ENCODE data around the gene KRTAP4-8.
"Not testable (repeated sequence)": the region's sequence is repeated elsewhere in the genome, so short reads cannot be mapped to it uniquely, and the experiment has no call there.

The KRTAP4-8 gene

GRCh38 chr17:41065016-41065689, 32.8 kb downstream of the KRTAP4-8 start:
- not testable (repeated sequence) for DNase-seq (ENCODE audit: low read depth)

DNA sequence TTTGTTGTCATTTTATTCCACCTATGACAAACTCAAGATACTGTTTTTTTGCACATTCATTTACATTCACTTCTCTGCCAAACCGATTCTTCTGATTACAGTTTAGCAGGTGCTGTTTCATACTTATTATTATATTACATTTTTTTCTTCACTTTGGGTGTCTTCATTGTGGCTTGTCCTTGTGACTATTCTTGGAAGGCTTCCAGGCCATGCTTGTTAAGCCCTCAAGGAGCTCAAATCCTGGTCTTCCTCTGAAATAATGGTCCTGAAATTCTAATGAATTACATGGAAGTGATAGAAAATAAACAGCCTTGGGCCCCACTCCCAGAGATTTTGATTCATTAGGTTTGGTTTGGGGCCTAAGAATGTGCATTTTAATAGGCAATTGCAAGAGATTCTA, 33.6 kb downstream of the KRTAP4-8 start:
- no peak for DNase-seq (ENCODE audit: low read depth)

DNA sequence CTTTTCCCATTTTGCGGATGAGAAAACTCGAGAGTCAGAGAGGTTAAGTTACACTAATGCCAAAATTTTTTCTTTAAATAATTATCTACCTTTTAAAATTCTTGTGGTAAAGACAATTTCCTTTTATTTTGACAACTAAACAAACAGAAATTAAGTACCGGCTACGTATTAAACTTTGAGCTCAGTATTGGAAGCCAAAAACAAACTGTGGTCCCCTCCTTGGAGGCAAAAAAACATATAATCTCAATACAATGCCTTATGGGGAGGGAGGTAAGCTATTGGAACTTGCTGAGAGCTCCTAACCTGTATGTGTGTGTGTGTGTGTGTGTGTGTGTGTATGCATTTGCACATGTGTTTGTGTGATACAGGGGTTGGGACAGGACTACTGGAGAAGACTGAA, 34.5 kb downstream of the KRTAP4-8 start:
- DNase-seq (ENCODE audit: low read depth) = no peak

DNA sequence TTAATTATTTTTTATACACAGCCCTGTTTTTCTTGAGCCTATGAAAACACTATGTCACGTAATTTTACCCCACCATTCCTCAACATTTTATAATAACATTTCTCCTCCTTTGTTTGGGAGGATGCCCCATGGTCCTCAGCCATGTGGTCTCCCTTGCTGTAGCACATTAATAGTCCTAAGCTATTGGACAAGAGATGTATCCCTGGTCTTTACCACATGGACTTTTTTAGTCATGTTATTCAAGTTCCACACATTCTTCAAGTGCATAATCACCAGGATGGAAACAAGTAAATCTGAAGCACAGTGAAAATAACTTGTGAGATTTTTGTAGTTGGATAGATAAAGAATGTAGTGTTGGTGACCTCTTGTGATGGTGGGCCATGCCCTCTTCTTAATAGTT, 36.0 kb downstream of the KRTAP4-8 start:
- DNase-seq (ENCODE audit: low read depth) = no peak

DNA sequence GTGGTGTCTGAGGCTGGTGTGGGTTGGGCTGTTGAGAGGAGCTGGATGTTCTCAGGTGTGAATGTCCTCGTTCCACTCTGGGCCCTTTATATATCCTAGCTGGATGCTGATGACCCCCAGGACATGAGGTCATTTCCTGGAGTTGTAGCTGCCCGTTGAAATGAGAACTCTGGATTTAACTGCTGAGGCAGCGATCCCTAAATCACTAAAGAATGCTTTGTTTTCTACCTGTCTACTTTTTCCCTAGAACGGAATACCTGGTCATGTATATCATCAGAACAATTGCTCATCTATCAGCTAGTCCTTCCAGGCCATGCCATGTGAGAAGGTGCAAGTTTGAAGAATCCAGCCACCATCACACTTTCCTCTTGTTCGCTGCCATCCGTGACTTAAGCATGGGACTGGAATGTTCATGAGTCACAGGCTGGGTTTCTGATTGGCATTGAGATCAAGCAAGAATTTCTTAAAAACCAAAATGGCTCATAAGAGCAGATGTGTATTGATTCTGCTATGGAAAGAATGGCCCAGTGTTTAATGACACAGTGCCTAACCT, 37.8 kb downstream of the KRTAP4-8 start, which contains the start of gene KRTAP2-3:
TSS of gene KRTAP2-3 (minus strand) at position 63 of the 553 bp plus-strand sequence. CDS start 64 bp downstream, outside the sequence.
- no peak for DNase-seq (ENCODE audit: low read depth)

- not testable (repeated sequence) for DNase-seq (ENCODE audit: low read depth)
These were observed 38.5 kb downstream of the KRTAP4-8 start for GRCh38 chr17:41059276-41060051.

DNA sequence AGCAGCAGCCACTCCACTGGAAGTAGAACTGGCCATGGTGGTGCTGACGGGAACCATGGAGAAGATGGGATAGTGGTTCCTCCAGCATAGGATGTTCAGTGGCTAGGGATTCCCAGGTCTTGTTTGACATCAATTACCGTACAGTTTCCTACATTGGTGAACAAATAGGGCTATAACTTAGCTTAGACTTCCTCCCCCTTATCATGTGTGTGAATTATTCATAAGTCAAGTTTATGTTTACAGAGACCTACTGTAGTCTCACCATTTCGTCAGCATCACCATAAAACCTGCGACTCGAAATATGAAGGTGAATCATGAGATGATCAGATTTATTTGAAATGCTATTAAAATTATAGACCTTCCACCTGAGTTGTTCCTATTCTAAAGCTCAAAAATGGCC, 39.2 kb downstream of the KRTAP4-8 start:
- no peak for DNase-seq (ENCODE audit: low read depth)

- DNase-seq (ENCODE audit: low read depth) = no peak
These were observed 40.4 kb downstream of the KRTAP4-8 start for GRCh38 chr17:41057547-41057946.

- DNase-seq (ENCODE audit: low read depth) = not testable (repeated sequence)
These were observed 42.8 kb downstream of the KRTAP4-8 start, which contains the start of gene KRTAP2-2 for GRCh38 chr17:41055130-41055529. KRTAP2-2 (minus strand) TSS chr17:41055230; CDS start chr17:41055211, 19 bp downstream.

DNA sequence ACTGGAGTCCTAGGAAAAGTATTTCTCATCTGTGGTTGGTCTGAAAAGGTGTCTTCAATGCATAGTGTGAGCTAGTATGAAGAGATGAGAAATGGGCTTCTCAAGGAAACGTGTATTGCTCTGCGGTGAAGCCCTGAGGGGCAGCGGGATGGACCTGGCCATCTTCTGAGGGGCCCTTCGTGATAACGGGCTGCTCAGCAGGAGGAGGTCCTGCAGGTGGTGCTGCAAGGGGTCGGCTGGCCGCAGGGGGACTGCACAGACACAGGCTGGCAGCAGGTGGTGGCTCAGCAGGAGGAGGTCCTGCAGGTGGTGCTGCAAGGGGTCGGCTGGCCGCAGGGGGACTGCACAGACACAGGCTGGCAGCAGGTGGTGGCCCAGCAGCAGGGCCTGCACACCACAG, 43.4 kb downstream of the KRTAP4-8 start:
- not testable (repeated sequence) for DNase-seq (ENCODE audit: low read depth)

DNA sequence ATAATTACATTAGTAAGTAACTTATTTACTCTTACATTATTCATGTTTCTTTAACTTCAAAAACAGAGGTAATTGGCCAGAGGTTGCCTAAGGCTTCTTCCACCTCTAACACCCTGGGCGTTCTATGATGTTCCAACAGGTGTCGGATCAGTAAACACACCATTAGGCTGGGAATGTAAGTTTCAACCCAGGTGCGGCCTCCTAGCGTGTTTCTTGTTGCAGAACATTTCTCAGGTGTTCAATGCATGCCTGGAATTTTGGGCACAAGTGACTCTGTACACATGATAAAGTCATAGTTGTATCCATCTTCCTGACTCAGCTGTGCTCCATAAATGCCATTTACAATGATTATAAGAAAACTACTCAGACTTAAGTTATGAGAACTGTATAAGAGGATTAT, 43.9 kb downstream of the KRTAP4-8 start:
- no peak for DNase-seq (ENCODE audit: low read depth)

DNA sequence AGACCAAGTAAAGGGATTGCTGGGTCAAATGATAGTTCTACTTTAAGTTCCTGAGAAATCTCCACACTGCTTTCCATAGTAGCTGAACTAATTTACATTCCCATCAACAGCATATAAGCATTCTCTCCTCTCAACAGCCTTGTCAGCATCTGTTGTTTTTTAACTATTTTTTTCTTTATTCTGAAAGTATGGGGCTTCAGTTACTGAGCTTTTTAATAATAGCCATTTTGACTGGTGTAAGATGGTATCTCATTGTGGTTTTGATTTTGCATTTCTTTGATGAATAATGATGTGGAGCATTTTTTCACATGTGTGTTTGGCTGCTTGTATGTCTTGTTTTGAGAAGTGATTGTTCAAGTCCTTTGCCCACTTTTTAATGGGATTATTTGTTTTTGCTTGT, 45.4 kb downstream of the KRTAP4-8 start:
- DNase-seq (ENCODE audit: low read depth) = no peak

DNA sequence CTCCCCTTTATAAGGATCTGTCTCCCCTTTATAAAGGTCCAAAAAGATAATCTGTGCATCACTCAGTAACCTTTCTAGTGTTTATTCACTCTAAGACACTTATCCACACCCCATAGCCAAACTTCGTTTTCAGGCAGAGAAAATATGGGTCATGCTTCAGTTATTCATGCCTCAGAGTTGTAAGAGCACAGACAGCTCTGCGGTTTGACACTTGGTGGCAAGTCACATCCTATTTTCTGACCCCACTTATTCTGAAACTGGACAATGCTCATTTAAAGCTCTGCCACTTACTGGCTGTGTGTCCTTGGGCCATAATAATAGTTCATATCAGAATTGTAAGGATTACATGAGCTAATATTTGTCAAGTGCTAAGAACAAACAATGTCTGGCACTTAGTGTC, 48.8 kb downstream of the KRTAP4-8 start:
- no peak for DNase-seq (ENCODE audit: low read depth)

DNA sequence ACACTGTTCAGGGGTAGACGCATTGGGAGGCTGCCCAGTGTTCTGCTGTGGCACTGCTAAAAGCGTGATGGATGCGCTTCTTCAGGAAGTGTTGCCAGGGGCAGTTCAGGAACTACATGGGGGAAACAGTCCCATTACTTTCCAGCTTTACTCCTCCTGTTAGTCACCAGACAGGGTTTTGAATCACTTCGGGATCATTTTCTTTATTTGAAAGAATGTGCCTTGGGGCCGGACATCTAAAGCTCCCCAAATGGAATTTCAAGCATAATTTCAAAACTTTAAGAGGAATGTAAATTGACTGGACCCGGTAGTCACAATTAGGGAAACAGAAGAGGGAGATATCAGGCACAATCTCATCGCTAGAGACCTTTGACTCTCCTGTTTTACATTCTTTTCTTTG, 49.5 kb downstream of the KRTAP4-8 start:
- no peak for DNase-seq (ENCODE audit: low read depth)

All from stimulated activated CD4-positive, alpha-beta T cell treated with anti-CD3 and anti-CD28 coated beads, Interleukin-2, amount 100 ng/mL, for 4 hours (primary cell).